ENCODE measurements around the gene DEFB123. TPM values are rescaled to one million over a fixed set of nuclear protein-coding genes. Genes with fewer than 3 reads are reported as not detected.

DEFB123 gene
- total and polyA plus RNA-seq, 9 of the 15 experiments (the other 6 are each of a cell fraction or from before 2014, with no cell fraction given), result not detected

GRCh38 chr20:31494131-31494530 lies 53.7 kb downstream of the DEFB123 start (continued):
- TF ChIP-seq MGA (IDR thresholded peaks at IDR 0.05) (peak; percentile 24; the same call in 1 of the 2 replicates), EP300 (IDR thresholded peaks at IDR 0.05; ENCODE audit: low read length) (no peak), SAFB2 (IDR thresholded peaks at IDR 0.05; ENCODE audit: borderline replicate concordance, low read depth, low read length, severe bottlenecking) (no peak), IFI16 (CRISPR knock-in tag; IDR thresholded peaks at IDR 0.05) (no peak), BHLHE40 (IDR thresholded peaks at IDR 0.05; ENCODE audit: low read length) (0 out of 2 replicates have a peak, but pooled peaks have one; percentile 10), HDAC6 (IDR thresholded peaks at IDR 0.05; ENCODE audit: low read depth, low read length) (no peak), ZNF407 (IDR thresholded peaks at IDR 0.05; ENCODE audit: low read depth) (no peak), CCNT2 (IDR thresholded peaks at IDR 0.05; ENCODE audit: borderline replicate concordance, extremely low read depth, insufficient read length, low read depth, low read length) (no peak), FUS (optimal IDR thresholded peaks at IDR 0.05; ENCODE audit: low read depth, low read length) (no peak)

Measured in K562 (cell line).